ENCODE results near the gene PRDM16.

GRCh38 chr1:3319874-3320245 is 250.9 kb downstream of the PRDM16 start:
- TF ChIP-seq CTCF (IDR thresholded peaks at IDR 0.05) (peak; percentile 45 to 61 (median 55)), POLR2A (IDR thresholded peaks at IDR 0.05) (no peak)

Data from uterus (tissue), 2 donors.